AG04450 (cell line): ENCODE measurements around the gene LY6G5B. TPM values are rescaled to one million over a fixed set of nuclear protein-coding genes. Genes with fewer than 3 reads are reported as not detected.

Experiments used
- CTCF ChIA-PET: fragments of 300-600, 350-600 bp; formaldehyde crosslinking; extraction: SDS; loops from one replicate; lab custom pipeline; 2022; ENCODE audit warnings: antibody characterized with exemption, inconsistent platforms; lab: Charles Lee
- POLR2A ChIA-PET: fragments of 350-600 bp; formaldehyde crosslinking; extraction: SDS; loops from one replicate; lab custom pipeline; 2021; ENCODE audit warnings: antibody characterized with exemption, inconsistent platforms; lab: Yijun Ruan, JAX
- DNase-seq: peaks from one replicate; pipeline ENCODE4 v3.0.0-alpha.2; 2011; ENCODE audit warnings: low read depth, low spot score
- H3K27ac ChIP-seq: one replicate; pipeline ENCODE4 v1.5.1; 2012; ENCODE audit warnings: low read depth, low read length, control low read depth
- H3K27me3 ChIP-seq: one replicate; pipeline ENCODE4 v1.6.0; 2012; ENCODE audit warnings: low read length; ENCODE audit not compliant: control insufficient read depth, insufficient read depth
- H3K4me3 ChIP-seq: 2 replicates; pipeline ENCODE4 v1.5.1; 2011; ENCODE audit warnings: mild to moderate bottlenecking, low read depth, low read length, control low read depth
- H3K9me3 ChIP-seq: 2 replicates; pipeline ENCODE4 v1.5.1; 2012; ENCODE audit warnings: low read length; ENCODE audit not compliant: control insufficient read depth, insufficient read depth
- CTCF ChIP-seq: IDR thresholded peaks from 2 replicates; pipeline ENCODE4 v1.5.1; 2011; ENCODE audit warnings: low read depth, low read length, control low read depth, inconsistent platforms
- polyA plus RNA-seq: library from polyadenylated mRNA; depleted of rRNA; stranded (reverse); fragments of >200 nt; gene quantifications from 2 replicates; pipeline ENCODE4 v1.2.3, GENCODE V29; 2011

LY6G5B gene
- polyA plus RNA-seq, 1 experiment: 5.5 TPM

- H3K27ac ChIP-seq: no peak overlapping the region
- CTCF ChIA-PET: no interaction called here
Measured at GRCh38 chr6:31717499-31718222, 47.9 kb downstream of the LY6G5B start.

GRCh38 chr6:31718265-31718664 is 48.5 kb downstream of the LY6G5B start:
- Histone ChIP-seq H3K27me3 (peaks cover 25% of the 10 kb centered on the region), H3K9me3 (no peaks in the 10 kb centered on the region), H3K27ac (no peak overlapping the region), H3K4me3 (no peak overlapping the region)
- ChIA-PET POLR2A (no interaction called here), CTCF (no interaction called here)
- no peak for TF ChIP-seq CTCF
- no peak for DNase-seq

More at GRCh38 chr6:31717499-31718222, 47.9 kb downstream of the LY6G5B start:
- no peak for DNase-seq
- Histone ChIP-seq H3K27me3 (peaks cover 25% of the 10 kb centered on the region), H3K4me3 (no peak overlapping the region), H3K9me3 (no peaks in the 10 kb centered on the region)
- no peak for TF ChIP-seq CTCF
- POLR2A ChIA-PET: no interaction called here

GRCh38 chr6:31719001-31719400 is 49.2 kb downstream of the LY6G5B start:
- Histone ChIP-seq H3K27ac (no peak overlapping the region), H3K4me3 (no peak overlapping the region), H3K9me3 (no peaks in the 10 kb centered on the region; the same call in 1 of the 2 replicates), H3K27me3 (peaks cover 22% of the 10 kb centered on the region)
- TF ChIP-seq CTCF: no peak
- POLR2A ChIA-PET: no interaction called here
- CTCF ChIA-PET: no interaction called here
- no peak for DNase-seq

- no peak for DNase-seq
- ChIA-PET CTCF (interaction anchor here (0.7 kb wide), 1 partner anchor 9 kb away, joined by 3 read pairs; no protein-coding TSS in a partner anchor), POLR2A (interaction anchor here (0.6 kb wide), 1 partner anchor 107 kb away, joined by 3 read pairs; the partner anchor contains the start of gene HSPA1B)
- peaks cover 15% of the 10 kb centered on the region for H3K27me3 ChIP-seq
- no peak overlapping the region for H3K4me3 ChIP-seq
- no peaks in the 10 kb centered on the region; the same call in 1 of the 2 replicates for H3K9me3 ChIP-seq
- TF ChIP-seq CTCF: no peak
- H3K27ac ChIP-seq: no peak overlapping the region
Measured at GRCh38 chr6:31720196-31720770, 50.5 kb downstream of the LY6G5B start.
